SK-N-MC (cell line): ENCODE results near the gene PTDSS2.

Experiments used
- EZH2 ChIP-seq: fragments of 200-600 bp; sonication (generic); IDR thresholded peaks from one replicate; pipeline ENCODE4 v1.6.1; 2017; ENCODE audit warnings: antibody characterized with exemption
- POLR2AphosphoS5 ChIP-seq: IDR thresholded peaks from 2 replicates; pipeline ENCODE4 v1.6.1; 2012; ENCODE audit warnings: mild to moderate bottlenecking, low read depth, low read length, borderline replicate concordance

- TF ChIP-seq POLR2AphosphoS5 (no peak), EZH2 (no peak)
Measured at GRCh38 chr11:414318-414857, 35.7 kb upstream of the PTDSS2 start.
